ENCODE data around the gene RHOBTB3. TPM values are rescaled to one million over a fixed set of nuclear protein-coding genes. Genes with fewer than 3 reads are reported as not detected.
"Not testable (repeated sequence)": the region's sequence is repeated elsewhere in the genome, so short reads cannot be mapped to it uniquely, and the experiment has no call there.

The RHOBTB3 gene
- total RNA-seq, 2 experiments from 2014 or later: 0.74 to 1.4 TPM

DNA sequence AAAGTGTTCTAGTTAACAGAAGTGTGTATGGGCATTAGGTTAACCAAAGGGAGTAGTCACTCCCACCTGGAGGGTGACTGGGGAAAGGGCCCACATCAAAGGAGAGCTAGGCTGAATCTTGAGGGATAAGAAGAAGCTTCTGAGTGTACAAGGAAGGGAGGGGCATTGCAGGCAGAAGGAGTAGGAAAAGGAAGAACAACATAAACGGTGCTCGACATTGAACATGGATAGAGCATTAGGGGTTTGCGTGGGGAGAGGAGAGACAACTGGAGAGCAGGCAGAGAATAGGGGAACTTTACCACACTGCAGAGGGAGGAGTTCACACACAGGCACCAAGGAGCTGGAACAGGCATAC, 96.7 kb downstream of the RHOBTB3 start:
- ChIA-PET POLR2A (no interaction called here), CTCF (no interaction called here)
- Mint-ChIP-seq H3K27me3 (no peaks in the 10 kb centered on the region), H3K9me3 (no peaks in the 10 kb centered on the region), H3K4me3 (no peak overlapping the region), H3K36me3 (ENCODE audit: low read depth) (peaks cover 3% of the 10 kb centered on the region), H3K4me1 (peaks cover 46% of the 10 kb centered on the region), H3K27ac (no peak overlapping the region)
- no peak for DNase-seq

DNA sequence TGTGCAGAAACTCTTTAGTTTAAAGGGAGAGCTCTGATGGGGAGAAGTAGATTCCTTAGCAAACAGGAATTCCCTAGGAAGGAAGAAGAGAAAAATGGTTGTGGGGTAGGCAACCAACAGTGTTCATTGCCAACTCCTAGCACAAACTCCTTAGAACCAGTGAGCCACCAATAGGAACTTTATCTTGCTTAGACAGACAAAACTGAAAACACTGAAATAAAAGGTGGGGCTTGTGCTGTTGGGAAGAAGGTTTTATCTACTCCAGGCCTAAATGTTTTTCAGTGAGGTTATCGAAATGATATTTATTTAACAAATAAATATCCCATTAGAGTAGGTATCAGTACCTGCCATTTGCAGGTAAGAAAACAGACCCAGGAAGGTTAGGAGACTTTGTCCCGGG, 99.1 kb downstream of the RHOBTB3 start:
- POLR2A ChIA-PET: no interaction called here

DNA sequence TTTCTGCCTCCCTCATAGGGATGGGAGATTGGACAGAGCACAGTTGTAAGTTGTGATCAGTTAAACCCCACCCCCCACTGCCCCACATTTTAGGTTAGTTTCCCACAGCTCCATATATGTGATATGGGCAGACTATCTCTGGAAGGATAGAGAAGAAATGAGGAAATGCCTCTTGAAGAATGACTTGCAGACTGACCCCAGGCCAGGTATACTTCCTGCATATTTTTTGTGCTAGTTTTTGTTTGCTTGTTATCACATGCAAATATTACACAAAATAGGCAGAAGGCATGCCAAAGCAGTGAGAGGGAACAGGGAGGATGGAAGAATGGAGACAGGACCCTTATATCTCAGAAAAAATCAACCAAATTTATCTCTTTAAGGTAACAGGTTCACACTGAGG, 101.5 kb downstream of the RHOBTB3 start:
- Mint-ChIP-seq H3K27ac (no peak overlapping the region), H3K9me3 (no peaks in the 10 kb centered on the region), H3K4me3 (no peak overlapping the region), H3K36me3 (ENCODE audit: low read depth) (no peaks in the 10 kb centered on the region), H3K27me3 (no peaks in the 10 kb centered on the region), H3K4me1 (peaks cover 44% of the 10 kb centered on the region)
- DNase-seq: no peak
- ChIA-PET CTCF (interaction anchor here (1.2 to 1.7 kb wide), 3 partner anchors 9 to 52 kb away, joined by 3 to 7 read pairs (median 4); no protein-coding TSS in a partner anchor), POLR2A (no interaction called here)

More for the DNA sequence above, 99.1 kb downstream of the RHOBTB3 start:
- no peak overlapping the region for H3K4me3 Mint-ChIP-seq
- DNase-seq: no peak
- H3K9me3 Mint-ChIP-seq: no peaks in the 10 kb centered on the region
- no peak overlapping the region for H3K27ac Mint-ChIP-seq
- H3K4me1 Mint-ChIP-seq: peaks cover 40% of the 10 kb centered on the region
- CTCF ChIA-PET: no interaction called here
- peaks cover 3% of the 10 kb centered on the region for H3K36me3 Mint-ChIP-seq (ENCODE audit: low read depth)
- no peaks in the 10 kb centered on the region for H3K27me3 Mint-ChIP-seq

DNA sequence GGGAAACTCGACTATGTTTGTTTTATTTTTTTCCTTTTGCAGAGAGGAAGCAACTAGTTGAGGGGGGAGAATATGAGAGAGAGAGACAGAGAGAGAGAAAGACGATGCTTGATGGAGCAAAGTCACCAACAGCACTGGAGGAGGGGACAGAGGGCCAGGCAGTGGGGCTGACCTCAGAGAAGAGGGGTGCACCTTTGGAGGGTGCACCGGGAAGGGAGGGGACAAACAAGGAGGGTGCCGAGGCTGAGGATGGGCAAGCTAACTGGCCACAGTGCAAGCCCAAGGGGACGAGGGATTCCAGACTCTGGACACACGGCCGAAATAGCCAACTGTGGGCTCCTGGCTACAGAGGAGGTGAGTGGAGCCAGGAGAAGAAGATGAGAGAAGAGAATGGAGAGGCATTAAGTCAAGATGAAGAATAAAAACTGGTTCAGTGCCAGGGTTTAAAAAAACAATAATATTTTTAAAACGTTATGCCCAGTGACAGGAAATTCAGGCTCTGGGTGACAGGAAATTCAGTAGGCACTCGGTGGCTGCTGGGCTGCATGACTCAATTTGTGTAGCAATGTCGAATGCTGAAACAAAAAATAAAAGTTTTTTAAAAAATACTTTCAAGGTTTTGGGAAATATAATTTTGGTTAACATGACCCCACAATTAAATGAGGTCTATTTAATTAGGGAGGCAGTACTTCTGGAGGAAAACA, 104.7 kb downstream of the RHOBTB3 start:
- ChIA-PET POLR2A (no interaction called here), CTCF (interaction anchor here (0.8 to 3.1 kb wide), 4 partner anchors 12 to 193 kb away, joined by 3 to 18 read pairs (median 4); partner anchors contain the start of gene GLRX)
- H3K27me3 Mint-ChIP-seq: no peaks in the 10 kb centered on the region
- peak overlapping the region; percentile 89 for H3K27ac Mint-ChIP-seq
- no peaks in the 10 kb centered on the region for H3K36me3 Mint-ChIP-seq (ENCODE audit: low read depth)
- H3K4me1 Mint-ChIP-seq: peaks cover 41% of the 10 kb centered on the region
- DNase-seq: peak; percentile 26
- no peaks in the 10 kb centered on the region for H3K9me3 Mint-ChIP-seq
- peak overlapping the region; percentile 79 for H3K4me3 Mint-ChIP-seq

DNA sequence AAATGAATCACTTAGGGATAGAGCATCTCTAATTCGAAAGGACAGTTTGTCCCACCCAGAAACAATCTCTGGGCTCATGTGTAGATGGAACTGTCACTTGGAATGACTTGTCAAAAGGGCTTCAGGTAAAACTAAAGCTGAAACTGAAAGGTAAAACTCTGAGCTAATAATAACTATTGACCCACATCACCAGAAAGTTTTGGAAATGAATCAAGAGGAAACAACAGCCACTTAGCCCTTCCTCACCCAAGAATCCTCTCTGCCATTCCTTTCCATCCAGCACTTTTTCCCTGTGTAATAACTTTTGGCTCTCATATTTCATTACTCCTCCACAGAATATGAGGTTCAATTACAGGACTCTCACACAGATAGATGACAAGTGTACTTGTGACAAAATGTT, 105.4 kb downstream of the RHOBTB3 start:
- Mint-ChIP-seq H3K9me3 (no peaks in the 10 kb centered on the region), H3K27me3 (no peaks in the 10 kb centered on the region), H3K4me1 (peaks cover 41% of the 10 kb centered on the region), H3K36me3 (ENCODE audit: low read depth) (no peaks in the 10 kb centered on the region), H3K4me3 (no peak overlapping the region), H3K27ac (peak overlapping the region; percentile 10)
- POLR2A ChIA-PET: no interaction called here
- DNase-seq: no peak
- CTCF ChIA-PET: interaction anchor here (0.8 to 3.1 kb wide), 3 partner anchors 13 to 28 kb away, joined by 3 to 18 read pairs (median 3); partner anchors contain the start of gene GLRX

DNA sequence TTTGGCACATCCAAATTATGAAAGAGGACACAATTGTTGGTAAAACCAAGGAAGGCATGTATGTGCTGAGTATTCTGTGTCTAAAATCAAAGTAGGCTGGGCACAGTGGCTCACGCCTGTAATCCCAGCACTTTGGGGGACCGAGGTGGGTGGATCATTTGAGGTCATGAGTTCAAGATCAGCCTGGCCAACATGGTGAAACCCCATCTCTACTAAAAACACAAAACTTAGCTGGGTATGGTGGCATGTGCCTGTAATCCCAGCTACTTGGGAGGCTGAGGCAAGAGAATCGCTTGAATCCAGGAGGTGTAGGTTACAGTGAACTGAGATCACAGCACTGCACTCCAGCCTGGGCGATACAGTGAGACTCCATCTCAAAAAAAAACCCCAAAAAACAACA, 105.8 kb downstream of the RHOBTB3 start:
- H3K9me3 Mint-ChIP-seq; POLR2A ChIA-PET; H3K27me3 Mint-ChIP-seq; H3K27ac Mint-ChIP-seq; H3K4me3 Mint-ChIP-seq; H3K36me3 Mint-ChIP-seq (ENCODE audit: low read depth); DNase-seq: not testable (repeated sequence)
- CTCF ChIA-PET: interaction anchor here (0.8 to 5.1 kb wide), 5 partner anchors 12 to 173 kb away, joined by 3 to 28 read pairs (median 3); no protein-coding TSS in a partner anchor
- peaks cover 41% of the 10 kb centered on the region for H3K4me1 Mint-ChIP-seq

DNA sequence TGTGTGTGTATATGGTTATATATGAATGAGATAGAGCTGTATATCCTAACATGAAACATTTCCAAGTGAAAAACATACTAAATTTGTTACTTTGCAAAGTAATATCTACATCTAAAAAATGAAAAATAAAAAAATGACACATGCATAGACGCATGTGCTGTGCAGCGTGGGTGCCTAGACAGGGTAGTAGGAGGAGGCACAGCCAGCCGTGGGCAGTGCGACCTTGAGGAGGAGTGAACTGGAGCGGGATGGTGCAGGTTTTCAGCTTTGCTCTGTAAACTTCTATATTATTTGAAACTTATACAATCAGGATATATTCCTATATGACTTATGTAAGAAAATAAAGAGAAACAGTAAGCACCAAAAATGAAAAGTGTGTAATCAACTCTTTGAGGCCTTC, 106.4 kb downstream of the RHOBTB3 start:
- Mint-ChIP-seq H3K9me3 (no peaks in the 10 kb centered on the region), H3K27me3 (no peaks in the 10 kb centered on the region), H3K36me3 (ENCODE audit: low read depth) (no peaks in the 10 kb centered on the region), H3K4me3 (no peak overlapping the region), H3K4me1 (peaks cover 43% of the 10 kb centered on the region), H3K27ac (no peak overlapping the region)
- no peak for DNase-seq
- ChIA-PET CTCF (interaction anchor here (1.2 to 5.1 kb wide), 5 partner anchors 9 to 174 kb away, joined by 3 to 28 read pairs (median 5); partner anchors contain the start of gene GLRX), POLR2A (no interaction called here)

DNA sequence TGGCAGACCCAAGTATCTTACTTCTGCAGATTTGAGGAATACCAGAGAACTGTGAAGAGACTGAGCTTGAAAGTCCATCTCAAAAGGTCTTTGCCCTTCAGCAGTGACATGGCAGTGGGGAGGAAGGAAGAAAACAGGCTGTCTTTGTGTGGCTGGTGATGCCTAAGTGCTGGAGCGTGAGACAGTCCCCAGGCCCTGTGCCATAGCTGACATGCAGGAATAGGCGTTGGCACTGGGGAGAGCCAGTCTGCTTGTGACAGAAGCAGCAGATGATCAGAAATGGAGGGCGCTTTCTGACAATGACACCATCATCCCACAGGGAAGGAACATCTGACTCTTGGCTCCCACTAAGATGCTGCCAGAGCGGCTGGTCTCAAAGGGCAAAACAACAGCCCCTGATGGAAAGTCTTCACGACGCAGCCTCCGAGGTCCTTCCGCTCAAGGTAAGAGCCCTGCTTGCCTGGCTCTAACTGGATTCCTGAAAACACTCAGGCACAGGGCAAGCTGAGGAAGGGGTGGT, 106.9 kb downstream of the RHOBTB3 start:
- no peaks in the 10 kb centered on the region for H3K27me3 Mint-ChIP-seq
- no peak overlapping the region for H3K4me3 Mint-ChIP-seq
- H3K9me3 Mint-ChIP-seq: no peaks in the 10 kb centered on the region
- ChIA-PET CTCF (interaction anchor here (0.9 to 5.1 kb wide), 7 partner anchors 9 to 194 kb away, joined by 3 to 28 read pairs (median 5); partner anchors contain the start of gene GLRX), POLR2A (no interaction called here)
- no peak for DNase-seq
- no peaks in the 10 kb centered on the region for H3K36me3 Mint-ChIP-seq (ENCODE audit: low read depth)
- no peak overlapping the region for H3K27ac Mint-ChIP-seq
- H3K4me1 Mint-ChIP-seq: peaks cover 42% of the 10 kb centered on the region

DNA sequence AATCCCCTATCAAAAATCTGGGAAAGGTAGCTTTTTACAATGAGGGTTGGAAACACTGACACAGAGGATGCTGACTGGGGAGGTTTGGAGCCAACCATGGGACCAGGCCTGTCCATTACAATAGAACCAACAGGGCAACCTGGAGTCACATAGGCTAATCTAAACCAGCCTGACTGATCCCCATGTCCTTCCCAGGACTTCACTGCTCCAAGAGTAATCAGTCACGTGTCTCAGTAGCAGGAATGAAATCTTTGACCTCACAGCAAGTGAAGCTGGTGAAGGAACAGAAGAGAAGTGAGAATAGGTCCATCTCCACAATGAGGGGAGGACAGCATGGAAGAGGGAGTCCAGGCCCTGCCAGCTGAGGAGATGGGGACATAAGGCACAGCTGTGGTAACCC, 107.4 kb downstream of the RHOBTB3 start:
- CTCF ChIA-PET: interaction anchor here (0.8 to 5.1 kb wide), 8 partner anchors 8 to 194 kb away, joined by 3 to 28 read pairs (median 4); partner anchors contain the start of gene GLRX
- Mint-ChIP-seq H3K9me3 (no peaks in the 10 kb centered on the region), H3K27ac (no peak overlapping the region), H3K36me3 (ENCODE audit: low read depth) (no peaks in the 10 kb centered on the region), H3K4me3 (no peak overlapping the region), H3K27me3 (no peaks in the 10 kb centered on the region), H3K4me1 (peaks cover 44% of the 10 kb centered on the region)
- DNase-seq: no peak
- POLR2A ChIA-PET: no interaction called here

DNA sequence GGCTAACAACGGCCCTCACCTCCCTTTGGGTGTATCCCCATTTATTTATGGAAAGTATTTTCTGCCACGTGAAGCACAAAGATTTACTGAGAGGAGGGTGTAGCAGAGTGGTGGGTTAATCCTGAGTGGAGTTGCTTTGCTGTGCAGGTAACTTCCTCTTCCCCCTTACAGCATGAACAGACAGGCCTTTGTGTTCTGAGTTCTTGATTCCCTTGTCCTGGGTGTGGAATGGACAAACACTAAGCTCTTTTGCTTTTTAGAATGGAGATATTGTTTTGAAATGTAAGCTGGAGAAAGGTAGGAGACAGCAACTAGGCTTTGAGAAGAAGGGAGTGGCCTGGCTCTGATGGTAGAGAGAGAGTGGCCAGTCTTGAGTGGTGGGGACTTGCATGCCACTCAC, 108.5 kb downstream of the RHOBTB3 start:
- peaks cover 35% of the 10 kb centered on the region for H3K4me1 Mint-ChIP-seq
- ChIA-PET CTCF (interaction anchor here (0.5 to 5.1 kb wide), 7 partner anchors 9 to 222 kb away, joined by 3 to 28 read pairs (median 4); no protein-coding TSS in a partner anchor), POLR2A (no interaction called here)
- no peaks in the 10 kb centered on the region for H3K36me3 Mint-ChIP-seq (ENCODE audit: low read depth)
- DNase-seq: no peak
- no peak overlapping the region for H3K4me3 Mint-ChIP-seq
- no peak overlapping the region for H3K27ac Mint-ChIP-seq
- H3K9me3 Mint-ChIP-seq: no peaks in the 10 kb centered on the region
- no peaks in the 10 kb centered on the region for H3K27me3 Mint-ChIP-seq

DNA sequence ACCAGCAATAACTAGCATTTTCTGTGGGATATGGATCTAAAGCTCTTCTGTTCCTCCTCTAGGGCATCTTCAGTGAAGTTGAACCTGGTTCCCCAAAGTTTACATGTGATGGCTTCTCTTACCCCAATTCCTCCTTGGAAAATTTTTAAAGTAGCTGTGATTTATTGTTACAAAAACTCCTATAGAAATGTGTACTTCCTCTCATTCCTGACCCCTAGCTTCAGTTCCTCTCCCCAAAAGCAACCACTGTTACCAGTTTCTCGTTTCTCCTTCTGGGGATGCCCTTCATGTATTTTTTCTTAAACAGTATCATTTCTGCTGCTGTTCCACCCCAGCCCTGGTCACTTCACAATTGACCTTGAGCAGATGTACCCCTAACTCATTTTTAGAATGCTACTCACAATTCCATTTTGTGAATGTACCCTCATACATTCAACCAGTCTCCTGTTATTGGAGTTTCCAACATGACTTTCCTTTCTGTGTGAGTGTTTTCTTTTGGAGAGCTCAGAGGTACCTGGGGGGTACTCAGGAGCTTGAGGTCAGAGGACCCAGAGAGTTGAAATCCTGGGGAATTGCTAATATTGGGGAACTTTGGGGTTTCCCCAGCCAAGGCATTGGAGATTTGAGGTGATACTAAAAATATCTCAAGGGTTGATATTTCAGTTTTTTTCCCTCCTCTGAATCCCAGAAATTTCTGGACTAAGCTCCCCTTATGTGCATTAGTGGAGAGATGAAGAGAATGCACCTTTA, 110.0 kb downstream of the RHOBTB3 start:
- H3K4me1 Mint-ChIP-seq: peaks cover 31% of the 10 kb centered on the region
- CTCF ChIA-PET: interaction anchor here (0.8 to 5.1 kb wide), 5 partner anchors 9 to 60 kb away, joined by 3 to 28 read pairs (median 3); no protein-coding TSS in a partner anchor
- no peak for DNase-seq
- POLR2A ChIA-PET: no interaction called here
- H3K9me3 Mint-ChIP-seq: no peaks in the 10 kb centered on the region
- no peaks in the 10 kb centered on the region for H3K36me3 Mint-ChIP-seq (ENCODE audit: low read depth)
- H3K27ac Mint-ChIP-seq: no peak overlapping the region
- no peak overlapping the region for H3K4me3 Mint-ChIP-seq
- H3K27me3 Mint-ChIP-seq: no peaks in the 10 kb centered on the region

DNA sequence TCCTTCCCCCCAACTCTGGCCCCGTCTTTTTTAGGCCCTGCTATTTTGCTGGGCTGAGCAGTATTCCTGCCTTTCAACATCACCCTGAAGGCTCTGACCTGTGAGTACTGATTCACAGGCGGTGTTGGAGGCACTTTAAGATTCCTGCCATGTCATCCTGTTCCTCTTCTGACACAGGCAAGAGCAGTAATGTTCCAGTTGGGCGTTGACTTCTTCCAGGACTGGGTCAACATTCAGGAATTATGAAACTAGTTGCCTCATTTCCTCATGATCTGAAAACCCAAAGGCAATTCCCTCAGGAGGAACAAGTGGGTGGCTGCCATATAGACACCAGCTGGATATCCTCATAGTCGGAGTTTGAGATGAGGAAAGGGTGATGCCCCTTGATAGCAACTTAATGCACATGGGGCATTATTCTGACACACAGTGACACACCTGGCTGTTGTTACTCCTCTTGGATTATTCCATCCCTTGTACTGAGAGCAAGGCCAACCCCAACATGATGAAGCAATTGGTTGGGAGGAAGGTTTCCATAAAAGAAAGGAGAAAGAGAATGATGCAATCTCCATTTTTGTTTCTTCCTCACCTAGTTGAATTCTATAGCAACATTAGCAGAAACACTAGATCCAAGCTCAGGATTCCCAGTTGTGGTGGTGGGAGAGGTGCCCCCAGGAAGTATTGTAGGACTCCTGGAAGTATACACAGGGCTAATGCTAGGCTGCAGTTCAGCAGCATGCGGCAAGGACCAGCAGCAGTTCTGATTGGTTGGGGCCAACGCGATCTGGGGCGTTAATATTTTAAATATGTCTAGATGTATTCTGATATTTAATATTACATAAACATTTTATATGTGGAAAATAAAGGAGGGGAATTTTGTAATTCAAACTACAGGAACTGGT, 111.0 kb downstream of the RHOBTB3 start:
- Mint-ChIP-seq H3K27ac (peak overlapping the region; percentile 38), H3K36me3 (ENCODE audit: low read depth) (no peaks in the 10 kb centered on the region), H3K27me3 (no peaks in the 10 kb centered on the region), H3K4me3 (no peak overlapping the region), H3K4me1 (peaks cover 30% of the 10 kb centered on the region), H3K9me3 (no peaks in the 10 kb centered on the region)
- DNase-seq: no peak
- ChIA-PET CTCF (interaction anchor here (0.8 to 5.1 kb wide), 2 partner anchors 59 to 61 kb away, joined by 3 to 28 read pairs; no protein-coding TSS in a partner anchor), POLR2A (no interaction called here)

All from activated CD4-positive, alpha-beta T cell treated with anti-CD3 and anti-CD28 coated beads, Interleukin-2, amount 10 ng/mL, durations not matched to agents 7 days and 5 days (primary cell).